NCI-H2227 treated with DMSO at 0.1 percent for 48 hours (cell line): ENCODE measurements around the gene CDIPT.

Source experiments
- DNase-seq: peaks from one replicate; lab custom pipeline; 2025; lab: John Stamatoyannopoulos, UW

Gene CDIPT

GRCh38 chr16:29809850-29810698 lies 53.0 kb downstream of the CDIPT start:
- DNase-seq: no peak

- no peak for DNase-seq
Observed at GRCh38 chr16:29809031-29809747, 53.8 kb downstream of the CDIPT start.
